ENCODE results near the gene ANXA11.
"Not testable (repeated sequence)": the region's sequence is repeated elsewhere in the genome, so short reads cannot be mapped to it uniquely, and the experiment has no call there.

DNA sequence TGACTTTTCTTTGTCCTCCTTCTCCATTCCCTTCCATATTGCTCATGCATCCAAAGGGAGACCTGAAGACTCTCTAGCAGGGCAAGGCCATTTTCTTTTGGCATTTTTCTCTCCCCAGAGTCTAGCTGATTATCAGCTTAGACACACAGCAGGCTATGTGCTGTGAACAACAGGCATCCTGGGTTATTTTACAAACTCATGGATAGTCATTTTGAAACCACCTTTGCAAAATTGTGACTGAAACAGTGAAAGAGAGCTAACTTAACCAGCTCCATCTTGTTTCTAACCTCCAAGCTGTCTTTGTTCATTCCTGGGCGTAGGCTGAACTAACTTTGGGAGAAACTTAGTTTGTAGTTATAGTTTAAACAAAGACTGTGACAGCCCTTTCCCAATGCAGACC, 13.5 kb upstream of the ANXA11 start:
- TF ChIP-seq, protein P1, sequence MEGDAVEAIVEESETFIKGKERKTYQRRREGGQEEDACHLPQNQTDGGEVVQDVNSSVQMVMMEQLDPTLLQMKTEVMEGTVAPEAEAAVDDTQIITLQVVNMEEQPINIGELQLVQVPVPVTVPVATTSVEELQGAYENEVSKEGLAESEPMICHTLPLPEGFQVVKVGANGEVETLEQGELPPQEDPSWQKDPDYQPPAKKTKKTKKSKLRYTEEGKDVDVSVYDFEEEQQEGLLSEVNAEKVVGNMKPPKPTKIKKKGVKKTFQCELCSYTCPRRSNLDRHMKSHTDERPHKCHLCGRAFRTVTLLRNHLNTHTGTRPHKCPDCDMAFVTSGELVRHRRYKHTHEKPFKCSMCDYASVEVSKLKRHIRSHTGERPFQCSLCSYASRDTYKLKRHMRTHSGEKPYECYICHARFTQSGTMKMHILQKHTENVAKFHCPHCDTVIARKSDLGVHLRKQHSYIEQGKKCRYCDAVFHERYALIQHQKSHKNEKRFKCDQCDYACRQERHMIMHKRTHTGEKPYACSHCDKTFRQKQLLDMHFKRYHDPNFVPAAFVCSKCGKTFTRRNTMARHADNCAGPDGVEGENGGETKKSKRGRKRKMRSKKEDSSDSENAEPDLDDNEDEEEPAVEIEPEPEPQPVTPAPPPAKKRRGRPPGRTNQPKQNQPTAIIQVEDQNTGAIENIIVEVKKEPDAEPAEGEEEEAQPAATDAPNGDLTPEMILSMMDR (IDR thresholded peaks at IDR 0.05): not testable (repeated sequence)
- TF ChIP-seq POLR2A (IDR thresholded peaks at IDR 0.05): not testable (repeated sequence)

Measured in thyroid gland (tissue), 4 donors.